Measurements from ENCODE around the gene INTS3.

DNA sequence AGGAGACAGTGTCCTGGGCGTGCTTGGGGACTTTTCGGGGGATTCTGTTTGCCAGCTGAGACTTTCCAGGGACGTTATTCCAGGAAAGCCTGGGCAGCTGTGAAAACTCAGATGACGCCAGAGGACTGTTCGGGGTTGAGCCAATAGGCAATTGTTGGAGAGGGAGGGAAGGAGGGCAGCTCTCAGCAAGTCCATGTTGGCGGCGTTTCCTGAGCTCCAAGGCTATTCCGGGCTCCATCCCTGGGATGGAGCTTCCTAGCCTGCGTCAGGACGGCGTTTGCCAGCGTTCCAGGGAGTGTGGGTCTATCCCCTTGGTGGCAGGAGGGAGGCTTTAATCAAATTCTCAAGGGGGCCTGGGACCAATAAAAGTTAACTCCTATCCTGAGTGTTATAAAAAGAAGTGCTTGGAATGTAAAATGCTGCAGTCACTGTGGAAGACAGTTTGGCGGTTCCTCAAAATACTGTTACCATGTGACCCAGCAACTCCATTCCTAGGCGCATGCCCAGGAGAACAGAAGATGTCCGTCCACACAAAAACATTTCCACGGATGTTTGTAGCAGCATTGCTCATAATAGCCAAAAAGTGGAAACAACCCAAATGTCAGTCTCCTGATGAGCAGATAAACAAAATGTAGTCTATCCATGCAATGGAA, 62.6 kb downstream of the INTS3 start:
- TF ChIP-seq POLR2A (IDR thresholded peaks at IDR 0.05; ENCODE audit: low read depth, low read length): no peak
- TF ChIP-seq TAF1 (IDR thresholded peaks at IDR 0.05; ENCODE audit: low read depth, low read length): no peak
- TF ChIP-seq POLR2AphosphoS5 (IDR thresholded peaks at IDR 0.05; ENCODE audit: low read depth, low read length): no peak
- TF ChIP-seq PAX5 (IDR thresholded peaks at IDR 0.05; ENCODE audit: insufficient read depth, low read length, severe bottlenecking): no peak
- no peak for TF ChIP-seq SPI1 (IDR thresholded peaks at IDR 0.05; ENCODE audit: low read depth, low read length)
- no peak for TF ChIP-seq POU2F2 (IDR thresholded peaks at IDR 0.05; ENCODE audit: low read depth, low read length)

Measured in GM12891 (cell line).